Choroid plexus epithelial cell (primary cell): ENCODE data around the gene SPAG17.

ENCODE experiments used
- DNase-seq: peaks from one replicate; pipeline ENCODE4 v3.0.0-alpha.2; 2010; ENCODE audit warnings: low read depth
- H3K4me3 ChIP-seq: 2 replicates; pipeline ENCODE4 v1.5.1; 2011; ENCODE audit warnings: low read depth, mild to moderate bottlenecking, control low read depth, low read length, moderate library complexity
- TF ChIP-seq, protein P1 (sequence below): conservative IDR thresholded peaks from 2 replicates; pipeline ENCODE4 v1.5.1; 2011; ENCODE audit warnings: low read depth, mild to moderate bottlenecking, control low read depth, inconsistent platforms, low read length, moderate library complexity

Gene SPAG17

DNA sequence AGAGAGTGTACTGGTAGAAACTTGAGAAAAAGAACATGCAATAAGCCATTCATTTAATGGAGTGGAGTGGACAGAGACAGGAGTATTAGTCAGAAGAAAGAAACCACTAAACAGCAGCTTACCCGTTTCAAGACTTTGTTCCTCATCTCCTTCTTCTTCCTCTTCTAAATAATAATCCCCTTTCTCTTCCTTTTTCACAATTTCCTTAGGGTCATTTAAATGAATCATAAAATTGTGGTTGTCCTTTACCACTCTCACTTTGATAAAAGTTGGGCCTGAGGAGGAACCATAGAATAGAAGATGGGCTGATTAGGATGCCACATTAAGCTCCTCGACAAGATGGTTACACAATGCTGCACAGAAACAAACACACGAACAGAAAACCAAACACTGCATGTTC is 145.9 kb downstream of the SPAG17 start:
- TF ChIP-seq, protein P1, sequence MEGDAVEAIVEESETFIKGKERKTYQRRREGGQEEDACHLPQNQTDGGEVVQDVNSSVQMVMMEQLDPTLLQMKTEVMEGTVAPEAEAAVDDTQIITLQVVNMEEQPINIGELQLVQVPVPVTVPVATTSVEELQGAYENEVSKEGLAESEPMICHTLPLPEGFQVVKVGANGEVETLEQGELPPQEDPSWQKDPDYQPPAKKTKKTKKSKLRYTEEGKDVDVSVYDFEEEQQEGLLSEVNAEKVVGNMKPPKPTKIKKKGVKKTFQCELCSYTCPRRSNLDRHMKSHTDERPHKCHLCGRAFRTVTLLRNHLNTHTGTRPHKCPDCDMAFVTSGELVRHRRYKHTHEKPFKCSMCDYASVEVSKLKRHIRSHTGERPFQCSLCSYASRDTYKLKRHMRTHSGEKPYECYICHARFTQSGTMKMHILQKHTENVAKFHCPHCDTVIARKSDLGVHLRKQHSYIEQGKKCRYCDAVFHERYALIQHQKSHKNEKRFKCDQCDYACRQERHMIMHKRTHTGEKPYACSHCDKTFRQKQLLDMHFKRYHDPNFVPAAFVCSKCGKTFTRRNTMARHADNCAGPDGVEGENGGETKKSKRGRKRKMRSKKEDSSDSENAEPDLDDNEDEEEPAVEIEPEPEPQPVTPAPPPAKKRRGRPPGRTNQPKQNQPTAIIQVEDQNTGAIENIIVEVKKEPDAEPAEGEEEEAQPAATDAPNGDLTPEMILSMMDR = no peak
- DNase-seq = no peak
- H3K4me3 ChIP-seq = no peak overlapping the region

DNA sequence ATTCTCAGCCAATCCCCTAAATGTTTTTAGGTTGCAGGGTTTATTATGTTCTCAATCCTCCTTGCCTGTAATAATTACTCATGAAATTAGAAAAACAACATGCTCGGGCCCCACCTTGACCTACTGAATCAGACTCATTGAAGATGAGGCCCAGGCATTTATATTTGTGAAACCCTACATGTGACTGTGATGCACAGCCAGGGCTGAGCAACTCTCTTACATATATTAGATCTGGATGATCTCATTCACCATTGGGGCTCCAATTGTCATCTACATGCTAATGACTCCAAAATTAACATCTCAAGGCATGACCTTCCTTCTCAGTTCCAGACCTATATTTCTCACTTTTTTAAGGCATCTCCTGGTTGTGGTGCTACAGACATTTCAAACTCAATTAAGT is 152.1 kb downstream of the SPAG17 start:
- DNase-seq = no peak
- TF ChIP-seq, protein P1 = no peak
- no peak overlapping the region for H3K4me3 ChIP-seq

DNA sequence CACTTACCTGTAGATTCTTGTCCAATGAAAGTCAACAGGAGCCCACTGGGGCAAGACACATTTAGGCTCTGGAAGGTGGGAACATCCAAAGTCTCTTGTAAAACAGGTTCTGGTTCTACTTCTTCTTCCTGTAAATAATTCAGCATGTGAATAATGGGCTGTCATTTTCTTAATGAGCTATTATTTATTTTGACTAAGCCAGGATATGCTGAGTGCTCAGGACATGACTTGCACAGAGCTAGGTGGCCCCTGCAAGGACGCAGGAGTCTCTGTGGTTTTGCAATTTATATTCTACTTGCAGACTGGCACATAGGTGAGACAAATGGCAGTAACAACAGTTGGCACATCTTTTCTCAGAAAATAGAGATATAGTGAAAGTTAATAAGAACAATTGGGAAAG is 156.8 kb downstream of the SPAG17 start:
- TF ChIP-seq, protein P1 = no peak
- no peak overlapping the region for H3K4me3 ChIP-seq
- no peak for DNase-seq

DNA sequence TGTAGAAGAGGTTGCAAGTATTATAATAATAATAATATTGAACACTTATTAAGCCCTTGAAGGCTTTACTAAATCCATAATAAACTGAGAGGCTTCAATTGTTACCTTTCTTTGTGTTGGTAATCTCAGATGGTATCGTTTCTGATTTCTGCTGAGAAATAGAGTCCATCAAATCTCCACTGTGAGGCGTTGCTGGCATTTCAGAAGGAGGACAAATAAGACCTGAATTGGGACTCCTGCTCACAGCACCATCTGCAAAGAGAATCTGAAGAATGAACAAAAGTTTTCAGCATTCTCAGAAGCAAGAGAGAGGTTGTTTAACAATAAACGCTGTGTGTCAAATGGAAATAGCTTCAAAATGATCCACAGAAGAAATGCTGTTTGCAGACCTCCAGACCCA is 161.8 kb downstream of the SPAG17 start:
- no peak for DNase-seq
- TF ChIP-seq, protein P1 = no peak
- H3K4me3 ChIP-seq = no peak overlapping the region

DNA sequence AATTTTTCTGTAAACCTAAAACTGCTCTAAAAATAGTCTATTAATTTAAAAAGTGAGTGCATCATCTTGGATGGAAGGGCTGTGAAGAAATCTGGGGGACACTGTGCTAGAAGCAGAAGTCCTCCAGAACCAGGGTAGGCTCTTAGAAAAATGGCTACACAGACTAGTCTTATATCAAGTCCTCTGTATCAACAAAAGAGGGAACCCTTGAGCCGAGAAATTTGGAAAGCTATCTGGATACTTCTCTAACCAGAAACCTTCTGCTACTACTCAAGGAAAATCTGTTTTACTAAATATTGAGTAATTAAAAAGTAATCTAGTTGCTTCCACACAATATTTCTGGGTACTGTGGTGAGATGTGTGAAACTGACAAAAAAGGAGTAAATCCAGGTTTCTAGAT is 163.4 kb downstream of the SPAG17 start:
- TF ChIP-seq, protein P1 = no peak
- no peak overlapping the region for H3K4me3 ChIP-seq
- DNase-seq = no peak

DNA sequence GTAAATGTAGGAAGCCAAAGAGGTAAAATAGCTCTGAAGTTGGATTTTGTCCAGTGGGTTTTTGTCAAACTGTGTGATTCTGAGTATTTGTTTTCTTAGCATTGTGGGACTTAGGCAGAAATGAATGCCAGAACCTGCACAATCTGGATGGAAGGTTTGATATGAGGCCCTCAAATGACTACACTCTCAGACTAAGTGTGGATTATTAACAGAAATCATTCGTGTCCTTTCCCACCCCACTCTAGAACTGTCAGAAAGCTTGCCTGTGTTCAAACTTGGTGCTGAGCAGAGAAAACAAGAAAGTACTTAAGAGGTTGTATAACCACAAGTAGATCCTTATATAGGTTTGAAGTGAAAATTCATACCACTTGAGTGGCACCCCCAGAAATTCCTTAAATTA is 167.0 kb downstream of the SPAG17 start:
- no peak for DNase-seq
- no peak overlapping the region for H3K4me3 ChIP-seq
- TF ChIP-seq, protein P1 = no peak

DNA sequence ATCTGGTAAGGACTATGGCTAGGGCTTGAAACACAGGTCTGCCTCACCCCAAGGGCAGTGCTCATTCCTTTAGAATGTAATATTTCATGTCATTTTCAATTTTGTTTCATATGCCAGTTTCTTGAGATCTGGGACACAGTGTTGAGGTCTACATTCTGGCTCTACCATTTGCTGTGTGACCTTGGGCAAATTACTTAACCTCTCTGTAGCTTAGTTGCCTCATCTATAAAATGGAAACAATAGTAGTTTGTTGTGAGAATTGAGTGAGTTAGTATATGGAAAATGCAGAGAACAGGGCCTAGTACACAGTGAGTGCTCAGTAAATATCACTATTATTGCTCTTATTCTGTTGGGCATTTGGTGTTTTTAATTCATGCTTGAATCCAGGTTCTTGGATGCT is 171.1 kb downstream of the SPAG17 start:
- TF ChIP-seq, protein P1 = no peak
- no peak overlapping the region for H3K4me3 ChIP-seq
- no peak for DNase-seq
